ENCODE results near the gene KITLG. TPM values are rescaled to one million over a fixed set of nuclear protein-coding genes. Genes with fewer than 3 reads are reported as not detected.

KITLG gene
- total RNA-seq, 1 experiment from 2014 or later, result 14.9 TPM

GRCh38 chr12:88577537-88577936 lies 2.7 kb downstream of the KITLG start:
- BruUV-seq (replicated peaks), result no TSS peak
- ChIA-PET POLR2A (ENCODE audit: unreplicated experiment) (no interaction called here), CTCF (no interaction called here)
- no peaks in the 10 kb centered on the region for H3K36me3 ChIP-seq (ENCODE audit: low read depth, low read length)
- H3K27me3 ChIP-seq (ENCODE audit: low read length), result no peaks in the 10 kb centered on the region
- no peak for ATAC-seq
- H3K79me2 ChIP-seq (ENCODE audit: low read length), result peaks cover 73% of the 10 kb centered on the region
- peak overlapping the region; percentile 88 for H3K4me2 ChIP-seq (ENCODE audit: low read length)
- H3F3A ChIP-seq (ENCODE audit: low read length, unreplicated experiment), result no peaks in the 10 kb centered on the region
- H4K20me1 ChIP-seq (ENCODE audit: low read length), result no peaks in the 10 kb centered on the region
- peak; percentile 60 for DNase-seq
- intact Hi-C loops (cut with micrococcal nuclease), result loop anchor here (5.0 to 10.0 kb wide), 3 partner anchors 80 to 347 kb away; no protein-coding TSS in a partner anchor
- H3K4me3 ChIP-seq (ENCODE audit: low read length), result peak overlapping the region; percentile 4
- no peaks in the 10 kb centered on the region for H3K9me2 ChIP-seq (replicated peaks; ENCODE audit: low read length)
- H2AFZ ChIP-seq (ENCODE audit: low read length), result no peak overlapping the region
- H3K27ac ChIP-seq (ENCODE audit: low read length), result no peak overlapping the region
- H3K4me1 ChIP-seq (ENCODE audit: insufficient read depth, low read length), result peaks cover 37% of the 10 kb centered on the region
- TF ChIP-seq CTCF (conservative IDR thresholded peaks at IDR 0.05; ENCODE audit: low read depth, low read length) (no peak), EZH2 (IDR thresholded peaks at IDR 0.05; ENCODE audit: low read length, unreplicated experiment) (no peak), EZH2phosphoT487 (IDR thresholded peaks at IDR 0.05; ENCODE audit: borderline replicate concordance, low read length) (no peak)
- H3K9me3 ChIP-seq (ENCODE audit: low read length), result no peaks in the 10 kb centered on the region
- H3K9ac ChIP-seq (ENCODE audit: low read length), result no peak overlapping the region

- peak overlapping the region; percentile 4 for H3K4me3 ChIP-seq (ENCODE audit: low read length)
- POLR2A ChIA-PET (ENCODE audit: unreplicated experiment), result no interaction called here
- no peaks in the 10 kb centered on the region for H3K36me3 ChIP-seq (ENCODE audit: low read depth, low read length)
- BruUV-seq (replicated peaks), result no TSS peak
- H3K9me2 ChIP-seq (replicated peaks; ENCODE audit: low read length), result no peaks in the 10 kb centered on the region
- no peaks in the 10 kb centered on the region for H3K27me3 ChIP-seq (ENCODE audit: low read length)
- intact Hi-C loops (cut with micrococcal nuclease), result loop anchor here (5.0 to 10.0 kb wide), 3 partner anchors 80 to 348 kb away; no protein-coding TSS in a partner anchor
- no peak for ATAC-seq
- H3K9ac ChIP-seq (ENCODE audit: low read length), result no peak overlapping the region
- no peak overlapping the region for H3K27ac ChIP-seq (ENCODE audit: low read length)
- H4K20me1 ChIP-seq (ENCODE audit: low read length), result no peaks in the 10 kb centered on the region
- H2AFZ ChIP-seq (ENCODE audit: low read length), result no peak overlapping the region
- no peak for DNase-seq
- H3K4me1 ChIP-seq (ENCODE audit: insufficient read depth, low read length), result peaks cover 39% of the 10 kb centered on the region
- H3F3A ChIP-seq (ENCODE audit: low read length, unreplicated experiment), result no peaks in the 10 kb centered on the region
- H3K9me3 ChIP-seq (ENCODE audit: low read length), result no peaks in the 10 kb centered on the region
- peaks cover 74% of the 10 kb centered on the region for H3K79me2 ChIP-seq (ENCODE audit: low read length)
- CTCF ChIA-PET, result no interaction called here
- TF ChIP-seq EZH2 (IDR thresholded peaks at IDR 0.05; ENCODE audit: low read length, unreplicated experiment) (no peak), EZH2phosphoT487 (IDR thresholded peaks at IDR 0.05; ENCODE audit: borderline replicate concordance, low read length) (no peak), CTCF (conservative IDR thresholded peaks at IDR 0.05; ENCODE audit: low read depth, low read length) (no peak)
- peak overlapping the region; percentile 88 for H3K4me2 ChIP-seq (ENCODE audit: low read length)
Measured at GRCh38 chr12:88576866-88577265, 3.4 kb downstream of the KITLG start.

GRCh38 chr12:88575361-88575970 lies 4.8 kb downstream of the KITLG start:
- H3K79me2 ChIP-seq (ENCODE audit: low read length), result peaks cover 85% of the 10 kb centered on the region
- peaks cover 43% of the 10 kb centered on the region for H3K4me1 ChIP-seq (ENCODE audit: insufficient read depth, low read length)
- H4K20me1 ChIP-seq (ENCODE audit: low read length), result no peaks in the 10 kb centered on the region
- CTCF ChIA-PET, result no interaction called here
- H2AFZ ChIP-seq (ENCODE audit: low read length), result no peak overlapping the region
- DNase-seq (no peak), ATAC-seq (no peak)
- intact Hi-C loops (cut with micrococcal nuclease), result loop anchor here (5.0 to 10.0 kb wide), 3 partner anchors 82 to 349 kb away; no protein-coding TSS in a partner anchor
- no peak overlapping the region for H3K9ac ChIP-seq (ENCODE audit: low read length)
- H3K36me3 ChIP-seq (ENCODE audit: low read depth, low read length), result no peaks in the 10 kb centered on the region
- H3K4me3 ChIP-seq (ENCODE audit: low read length), result no peak overlapping the region
- H3K27me3 ChIP-seq (ENCODE audit: low read length), result no peaks in the 10 kb centered on the region
- no peak overlapping the region for H3K4me2 ChIP-seq (ENCODE audit: low read length)
- H3K27ac ChIP-seq (ENCODE audit: low read length), result no peak overlapping the region
- H3F3A ChIP-seq (ENCODE audit: low read length, unreplicated experiment), result no peaks in the 10 kb centered on the region
- H3K9me2 ChIP-seq (replicated peaks; ENCODE audit: low read length), result no peaks in the 10 kb centered on the region
- TF ChIP-seq CTCF (conservative IDR thresholded peaks at IDR 0.05; ENCODE audit: low read depth, low read length) (no peak), EZH2phosphoT487 (IDR thresholded peaks at IDR 0.05; ENCODE audit: borderline replicate concordance, low read length) (no peak), EZH2 (IDR thresholded peaks at IDR 0.05; ENCODE audit: low read length, unreplicated experiment) (no peak)
- POLR2A ChIA-PET (ENCODE audit: unreplicated experiment), result no interaction called here
- BruUV-seq (replicated peaks), result no TSS peak
- no peaks in the 10 kb centered on the region for H3K9me3 ChIP-seq (ENCODE audit: low read length)

Data from PC-3 (cell line).